ENCODE measurements around the gene ZNF580. TPM values are rescaled to one million over a fixed set of nuclear protein-coding genes. Genes with fewer than 3 reads are reported as not detected.

ZNF580 gene
- total RNA-seq, 1 experiment from 2014 or later, result 22.8 TPM

DNA sequence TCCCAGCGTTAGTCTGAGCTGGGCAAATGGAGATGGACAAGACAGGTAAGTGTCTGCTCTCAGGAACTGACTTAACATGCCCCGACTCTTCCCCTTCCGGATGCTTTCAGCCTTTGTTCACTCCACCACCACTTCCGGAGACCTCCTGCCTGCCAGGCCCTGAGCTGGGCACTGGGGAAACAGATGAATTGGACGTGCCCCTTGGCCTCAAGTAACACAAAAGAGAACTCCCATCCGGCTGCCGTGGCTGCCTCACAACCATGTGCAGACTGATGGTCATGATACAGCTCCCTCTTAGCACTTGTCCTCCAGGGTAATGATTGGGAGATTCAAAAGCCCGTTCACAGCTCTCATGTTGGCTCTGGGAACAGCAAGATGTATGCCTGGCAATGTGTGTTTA is 23.4 kb upstream of the ZNF580 start:
- Histone ChIP-seq H3K4ac (ENCODE audit: low read depth, low read length) (no peak overlapping the region), H2BK5ac (ENCODE audit: insufficient read length, low read length) (no peak overlapping the region), H3K23ac (ENCODE audit: insufficient read length, low read depth, low read length) (no peak overlapping the region), H3K9ac (ENCODE audit: extremely low read depth, insufficient read length, low read length) (no peak overlapping the region), H3K56ac (ENCODE audit: insufficient read length, low read depth, low read length) (no peak overlapping the region), H2BK12ac (ENCODE audit: insufficient read length, low read depth, low read length) (no peak overlapping the region), H3K18ac (ENCODE audit: insufficient read length, low read depth, low read length) (no peak overlapping the region), H4K20me1 (ENCODE audit: control insufficient read depth, insufficient read depth, insufficient read length) (no peaks in the 10 kb centered on the region), H2BK15ac (ENCODE audit: low read depth, low read length) (no peak overlapping the region), H2BK20ac (ENCODE audit: low read depth, low read length, poor library complexity, severe bottlenecking) (no peak overlapping the region), H3K27me3 (ENCODE audit: insufficient read depth, low read length) (no peaks in the 10 kb centered on the region), H4K5ac (ENCODE audit: insufficient read length, low read depth, low read length) (no peak overlapping the region), H2AK5ac (ENCODE audit: insufficient read length, low read length) (no peak overlapping the region), H3K79me2 (ENCODE audit: insufficient read depth, low read length) (no peaks in the 10 kb centered on the region), H3K23me2 (ENCODE audit: insufficient read length, low read depth, low read length, poor library complexity, severe bottlenecking) (no peaks in the 10 kb centered on the region), H4K8ac (replicated peaks; ENCODE audit: insufficient read length, low read depth, low read length) (no peak overlapping the region), H4K91ac (ENCODE audit: insufficient read length, low read depth, low read length) (no peak overlapping the region), H3K4me1 (ENCODE audit: insufficient read depth, low read length) (no peaks in the 10 kb centered on the region), H2BK120ac (ENCODE audit: low read depth, low read length, poor library complexity, severe bottlenecking) (no peak overlapping the region), H3K4me2 (ENCODE audit: insufficient read depth, insufficient read length, low read length) (no peak overlapping the region), H3K14ac (ENCODE audit: insufficient read depth, low read length) (no peak overlapping the region), H3K79me1 (ENCODE audit: insufficient read depth, low read depth, low read length, poor library complexity, severe bottlenecking) (no peaks in the 10 kb centered on the region), H3K9me3 (ENCODE audit: control insufficient read depth, low read depth, low read length) (no peaks in the 10 kb centered on the region), H3T11ph (ENCODE audit: low read length) (no peak overlapping the region), H2AFZ (ENCODE audit: low read length) (no peak overlapping the region), H3K27ac (ENCODE audit: insufficient read length, low read depth, low read length) (no peak overlapping the region)
- Mint-ChIP-seq H3K4me3 (no peak overlapping the region), H3K4me1 (peaks cover 0 to 2% of the 10 kb centered on the region in 2 experiments; a peak in 1 of 4 replicates), H3K27ac (no peak overlapping the region; a peak in 2 of 7 replicates), H3K9me3 (no peaks in the 10 kb centered on the region; a peak in 1 of 5 replicates), H3K36me3 (ENCODE audit: insufficient read depth in 1 of 3, low read depth in 3 of 3) (peaks cover 22 to 46% (median 46%) of the 10 kb centered on the region in 3 experiments), H3K27me3 (ENCODE audit: low read depth) (peaks cover 2% of the 10 kb centered on the region)
- no CpG with 5 or more reads among the region's 8 CpGs for WGBS (ENCODE audit: extremely low coverage, insufficient read length, low lambda C conversion rate)
- DNase-seq, result no peak
- TF ChIP-seq, protein P1, sequence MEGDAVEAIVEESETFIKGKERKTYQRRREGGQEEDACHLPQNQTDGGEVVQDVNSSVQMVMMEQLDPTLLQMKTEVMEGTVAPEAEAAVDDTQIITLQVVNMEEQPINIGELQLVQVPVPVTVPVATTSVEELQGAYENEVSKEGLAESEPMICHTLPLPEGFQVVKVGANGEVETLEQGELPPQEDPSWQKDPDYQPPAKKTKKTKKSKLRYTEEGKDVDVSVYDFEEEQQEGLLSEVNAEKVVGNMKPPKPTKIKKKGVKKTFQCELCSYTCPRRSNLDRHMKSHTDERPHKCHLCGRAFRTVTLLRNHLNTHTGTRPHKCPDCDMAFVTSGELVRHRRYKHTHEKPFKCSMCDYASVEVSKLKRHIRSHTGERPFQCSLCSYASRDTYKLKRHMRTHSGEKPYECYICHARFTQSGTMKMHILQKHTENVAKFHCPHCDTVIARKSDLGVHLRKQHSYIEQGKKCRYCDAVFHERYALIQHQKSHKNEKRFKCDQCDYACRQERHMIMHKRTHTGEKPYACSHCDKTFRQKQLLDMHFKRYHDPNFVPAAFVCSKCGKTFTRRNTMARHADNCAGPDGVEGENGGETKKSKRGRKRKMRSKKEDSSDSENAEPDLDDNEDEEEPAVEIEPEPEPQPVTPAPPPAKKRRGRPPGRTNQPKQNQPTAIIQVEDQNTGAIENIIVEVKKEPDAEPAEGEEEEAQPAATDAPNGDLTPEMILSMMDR (conservative IDR thresholded peaks at IDR 0.05), result no peak
